SK-N-SH (cell line): ENCODE measurements around the gene RFT1.

ENCODE experiments used
- CTCF ChIP-seq: fragments of 200-600 bp; sonication (generic); IDR thresholded peaks from 2 replicates; pipeline ENCODE4 v1.6.1; 2017; ENCODE audit warnings: antibody characterized with exemption, mild to moderate bottlenecking, moderate library complexity
- EP300 ChIP-seq, 2 experiments: IDR thresholded peaks; 2 replicates each; pipeline versions ENCODE4 v1.4.0 to v1.6.1; 2012; ENCODE audit warnings: borderline replicate concordance in 1 of 2, low read depth in 1 of 2, low read length in 1 of 2
- GABPA ChIP-seq: IDR thresholded peaks from 2 replicates; pipeline ENCODE4 v1.4.0; 2012; ENCODE audit warnings: low read depth, mild to moderate bottlenecking
- IRF3 ChIP-seq: fragments of 150-350 bp; IDR thresholded peaks from 2 replicates; pipeline ENCODE4 v1.6.1; 2016; ENCODE audit warnings: mild to moderate bottlenecking, low read depth, low read length
- NFIC ChIP-seq: IDR thresholded peaks from 2 replicates; pipeline ENCODE4 v1.4.0; 2012; ENCODE audit warnings: borderline replicate concordance
- NRF1 ChIP-seq: IDR thresholded peaks from 2 replicates; pipeline ENCODE4 v1.6.1; 2012; ENCODE audit warnings: low read depth, mild to moderate bottlenecking, low read length
- POLR2AphosphoS5 ChIP-seq: IDR thresholded peaks from 2 replicates; pipeline ENCODE4 v1.6.1; 2012; ENCODE audit warnings: low read depth, low read length
- RAD21 ChIP-seq: IDR thresholded peaks from 2 replicates; pipeline ENCODE4 v1.6.1; 2012; ENCODE audit warnings: mild to moderate bottlenecking, low read length
- SIN3A ChIP-seq: IDR thresholded peaks from 2 replicates; pipeline ENCODE4 v1.6.1; 2012; ENCODE audit warnings: low read depth, mild to moderate bottlenecking, low read length, moderate library complexity, borderline replicate concordance
- SMC3 ChIP-seq: IDR thresholded peaks from 2 replicates; pipeline ENCODE4 v1.6.1; 2012; ENCODE audit warnings: low read depth, low read length, improper control_type of control experiment
- USF1 ChIP-seq: IDR thresholded peaks from 2 replicates; pipeline ENCODE4 v1.4.0; 2012; ENCODE audit warnings: low read depth, borderline replicate concordance

GRCh38 chr3:53126601-53127000 is 3.6 kb downstream of the RFT1 start:
- TF ChIP-seq USF1, result no peak
- no peak for TF ChIP-seq CTCF
- TF ChIP-seq EP300 (IDR thresholded peaks at IDR 0.05; ENCODE audit: borderline replicate concordance in 1 of 2, low read depth in 1 of 2, low read length in 1 of 2), result no peak
- no peak for TF ChIP-seq POLR2AphosphoS5
- TF ChIP-seq SIN3A, result no peak
- no peak for TF ChIP-seq NFIC
- no peak for TF ChIP-seq IRF3
- no peak for TF ChIP-seq NRF1
- no peak for TF ChIP-seq SMC3
- TF ChIP-seq RAD21, result no peak
- TF ChIP-seq GABPA, result no peak
